Left renal pelvis (tissue), 4 donors: Measurements from ENCODE around the gene RCAN2. TPM values are rescaled to one million over a fixed set of nuclear protein-coding genes. Genes with fewer than 3 reads are reported as not detected.

Source experiments
- DNase-seq, 4 donors: peaks; one replicate each; pipeline ENCODE4 v3.0.0-alpha.2; 2013; ENCODE audit warnings: low read depth in 4 of 4, low spot score in 3 of 4
- polyA plus RNA-seq, 4 donors: library from polyadenylated mRNA; unstranded; fragments of 120-200 nt; gene quantifications; one replicate each; pipeline ENCODE4 v1.2.1, GENCODE V29; 2013; ENCODE audit not compliant: insufficient read length in 4 of 4

The RCAN2 gene
- polyA plus RNA-seq, 4 donors: 7.8 to 30.7 (median 23.8) TPM

DNA sequence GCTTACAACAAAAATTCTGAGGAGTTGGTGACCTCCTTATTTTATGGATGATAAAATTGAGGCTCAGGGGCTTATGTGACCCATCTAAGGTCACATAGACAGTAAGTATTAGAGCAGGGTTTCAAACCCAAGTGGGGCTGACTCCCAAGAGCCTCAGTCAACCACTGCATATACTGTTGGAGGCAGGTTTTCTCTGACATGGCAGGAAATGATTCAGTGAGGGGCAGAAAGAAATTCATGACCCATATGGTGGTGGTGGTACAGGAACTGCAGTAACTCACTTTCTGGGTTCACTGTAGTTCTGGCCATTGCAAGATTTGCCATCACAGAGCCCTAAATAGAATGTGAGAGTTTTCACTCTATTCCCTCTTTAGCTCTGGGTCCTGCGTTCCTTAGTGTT lies 188.4 kb downstream of the RCAN2 start:
- DNase-seq: no peak

- no peak for DNase-seq
These were observed 189.1 kb downstream of the RCAN2 start for GRCh38 chr6:46302176-46302575.

DNA sequence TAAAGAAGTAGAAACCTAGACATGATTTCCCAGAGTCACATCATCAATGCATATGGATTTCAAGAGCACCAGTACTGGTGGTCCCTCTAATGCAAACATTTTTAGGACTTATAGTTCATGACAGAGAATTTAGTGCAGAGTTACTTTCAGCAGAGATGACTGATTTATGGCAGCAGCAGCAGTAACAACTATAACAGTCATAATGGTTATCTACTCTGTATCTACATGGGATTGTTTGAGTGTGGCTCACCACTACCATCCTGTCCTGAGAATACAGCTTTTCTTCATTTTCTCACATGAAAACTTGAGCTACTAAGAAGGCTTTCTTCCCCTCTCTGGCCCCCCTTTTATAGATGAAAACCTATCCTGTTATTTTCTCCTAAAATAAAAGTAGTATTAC lies 192.0 kb downstream of the RCAN2 start:
- DNase-seq: no peak

- no peak for DNase-seq
These were observed 194.7 kb downstream of the RCAN2 start for GRCh38 chr6:46296586-46296985.

- DNase-seq: no peak
These were observed 197.5 kb downstream of the RCAN2 start for GRCh38 chr6:46293641-46294316.

DNA sequence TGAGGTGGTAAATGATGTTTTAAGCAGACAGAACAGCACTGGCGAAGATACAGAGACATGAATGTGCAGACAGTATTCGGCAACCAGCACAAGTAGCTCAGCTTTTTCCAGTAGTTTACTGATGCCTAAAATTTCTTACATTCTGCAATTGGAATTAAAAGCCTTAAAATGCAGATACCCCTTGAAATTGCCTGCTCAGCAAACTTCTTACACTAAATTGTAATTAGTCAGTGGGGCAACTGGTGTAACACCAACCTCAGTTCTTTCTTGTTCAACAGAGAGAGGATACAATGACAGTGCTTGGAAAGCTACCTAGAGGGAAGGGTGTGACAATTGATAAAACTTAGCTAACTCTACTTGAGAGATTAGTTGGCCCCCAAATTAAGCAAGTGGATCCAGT lies 199.4 kb downstream of the RCAN2 start:
- DNase-seq: no peak

DNA sequence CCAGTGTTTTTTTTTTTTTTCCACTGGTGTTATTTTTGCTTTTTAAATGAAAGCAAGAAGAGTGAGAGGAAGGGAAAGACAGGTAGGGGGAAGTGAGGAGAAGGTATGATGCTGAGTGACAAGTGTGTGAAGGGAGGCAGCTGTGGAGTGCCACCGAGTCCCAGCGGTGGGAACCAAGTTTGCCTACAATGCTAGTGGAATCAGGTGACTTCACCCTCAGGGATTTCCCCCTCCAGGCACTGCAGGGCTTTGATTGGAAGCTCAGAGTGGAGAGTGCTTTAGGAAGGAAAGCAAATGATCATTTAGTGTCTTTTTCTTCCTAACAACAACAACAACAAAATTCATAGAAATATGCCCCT lies 200.0 kb downstream of the RCAN2 start:
- no peak for DNase-seq

GRCh38 chr6:46290421-46291274 lies 200.6 kb downstream of the RCAN2 start:
- peak in 1 of 4 donors; percentile 54 for DNase-seq

DNA sequence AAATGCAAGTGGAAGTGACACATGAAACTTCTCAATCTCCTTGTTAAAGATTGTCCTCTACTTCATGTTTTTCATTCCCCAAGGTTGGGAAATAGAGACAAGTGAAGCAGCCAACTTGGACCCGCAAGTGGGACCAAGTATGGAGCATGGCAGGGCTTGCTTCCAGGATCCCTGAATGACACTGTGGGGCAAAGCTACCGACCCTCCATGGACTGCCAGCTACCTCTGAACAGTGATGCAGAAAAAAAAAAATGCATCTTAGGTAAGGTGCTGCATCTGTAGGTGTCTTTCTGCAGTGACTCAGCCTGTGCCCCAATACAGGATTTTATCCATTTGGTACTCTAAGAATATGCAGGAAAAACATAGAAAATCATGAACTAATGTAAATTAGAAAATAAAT lies 201.4 kb downstream of the RCAN2 start:
- DNase-seq: no peak

GRCh38 chr6:46288835-46289234 lies 202.4 kb downstream of the RCAN2 start:
- DNase-seq: no peak

DNA sequence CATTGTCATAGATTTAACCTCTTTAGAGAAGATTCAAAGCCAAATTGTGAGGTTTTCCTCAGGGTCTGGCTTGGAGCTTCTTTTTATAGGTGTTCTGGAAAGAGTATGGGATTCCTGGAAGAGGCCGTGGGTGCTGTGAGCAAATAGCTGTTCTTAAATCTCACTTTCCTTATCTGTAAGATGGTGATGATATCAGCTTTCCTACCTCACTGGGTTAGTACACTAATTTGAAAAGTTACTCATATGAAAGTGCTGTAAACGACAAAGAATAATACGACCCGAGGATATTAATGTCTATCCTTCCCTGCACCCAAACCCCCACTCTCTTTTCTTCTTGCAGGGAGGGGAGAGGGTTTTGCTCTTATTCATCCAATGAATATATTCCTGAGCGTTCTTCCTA lies 203.6 kb downstream of the RCAN2 start:
- DNase-seq: no peak

DNA sequence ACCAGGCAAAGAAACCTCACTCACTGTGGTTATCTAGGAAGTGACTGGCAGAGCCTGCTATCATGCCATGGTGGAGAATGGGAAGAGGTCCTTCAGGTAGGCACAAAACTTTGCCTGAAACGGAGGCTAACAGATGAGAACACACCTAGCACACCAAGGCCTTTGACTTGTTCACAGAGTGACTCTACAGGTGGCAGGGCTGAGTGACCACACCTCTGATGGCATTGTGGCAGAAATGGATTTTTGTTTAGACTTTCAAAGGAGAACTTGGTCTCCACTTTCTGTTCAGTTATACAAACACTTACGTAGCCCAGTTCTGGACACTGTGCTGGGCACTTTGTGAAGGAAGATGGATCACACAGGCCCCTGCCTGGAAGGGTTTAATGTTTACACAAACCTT lies 204.2 kb downstream of the RCAN2 start:
- no peak for DNase-seq

- no peak for DNase-seq
These were observed 206.8 kb downstream of the RCAN2 start for GRCh38 chr6:46284475-46284874.

GRCh38 chr6:46281110-46281509 lies 210.1 kb downstream of the RCAN2 start:
- DNase-seq: no peak

DNA sequence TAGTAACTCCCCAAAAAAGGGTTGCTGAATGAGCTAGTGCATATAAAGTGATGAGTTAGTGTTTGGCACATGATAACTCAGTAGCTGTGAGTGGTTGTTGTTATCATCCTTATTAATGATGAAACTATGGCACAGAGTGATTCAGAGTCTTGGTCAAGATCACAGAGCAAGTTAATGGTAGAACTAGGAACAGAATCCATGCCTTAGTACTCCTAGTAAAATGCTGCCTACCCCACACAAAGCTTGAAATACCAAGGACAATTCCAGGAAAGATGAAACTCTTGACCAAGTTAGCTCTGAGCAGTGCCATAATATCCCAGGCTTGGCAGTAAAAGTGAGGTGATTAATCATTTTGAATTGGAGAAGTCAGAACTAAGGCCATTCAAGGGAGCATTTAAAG lies 211.4 kb downstream of the RCAN2 start:
- no peak for DNase-seq

GRCh38 chr6:46276576-46277142 lies 214.6 kb downstream of the RCAN2 start:
- DNase-seq: no peak

- DNase-seq: no peak
These were observed 216.7 kb downstream of the RCAN2 start for GRCh38 chr6:46274502-46274901.

DNA sequence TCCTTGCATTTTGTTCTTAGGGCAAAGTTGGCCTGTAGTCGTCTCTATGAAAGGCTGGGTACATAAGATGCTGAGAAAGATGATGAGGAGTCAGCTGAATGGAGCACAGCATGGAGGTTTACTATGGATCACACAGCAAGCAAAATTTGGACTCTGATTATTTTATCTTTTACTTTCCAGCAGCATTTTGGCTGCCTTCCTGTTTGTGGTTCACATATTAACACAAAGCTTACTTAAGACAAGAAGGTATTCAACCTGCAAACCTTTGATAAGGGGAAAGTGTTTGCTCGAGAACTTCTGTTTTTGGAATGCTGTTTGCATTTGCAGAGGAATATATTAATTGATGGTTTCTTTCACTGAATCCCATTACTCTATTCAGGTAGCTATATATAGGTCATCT lies 217.3 kb downstream of the RCAN2 start:
- DNase-seq: no peak

DNA sequence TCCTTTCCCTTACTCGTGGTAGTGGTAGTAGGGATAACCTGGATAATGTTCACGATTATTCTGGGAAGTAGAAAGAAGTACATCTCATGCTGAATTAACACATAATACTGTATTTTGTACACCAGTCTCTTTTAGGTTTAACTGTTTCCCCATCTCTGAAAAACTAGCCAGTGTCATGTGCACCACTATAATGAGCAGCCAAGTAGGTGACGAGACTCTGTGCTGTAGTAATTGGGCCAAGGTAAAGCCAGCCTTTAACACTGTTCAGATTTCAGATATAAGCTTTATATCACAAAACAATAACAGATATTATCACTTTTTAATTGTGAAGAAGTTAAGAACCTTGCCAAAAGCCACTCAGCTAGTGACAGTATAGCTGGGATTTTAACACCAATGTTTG lies 219.5 kb downstream of the RCAN2 start:
- DNase-seq: no peak

GRCh38 chr6:46271107-46271506 lies 220.1 kb downstream of the RCAN2 start:
- DNase-seq: no peak

GRCh38 chr6:46270336-46270735 lies 220.9 kb downstream of the RCAN2 start:
- no peak for DNase-seq
